Measurements from ENCODE around the gene ASCC3.

DNA sequence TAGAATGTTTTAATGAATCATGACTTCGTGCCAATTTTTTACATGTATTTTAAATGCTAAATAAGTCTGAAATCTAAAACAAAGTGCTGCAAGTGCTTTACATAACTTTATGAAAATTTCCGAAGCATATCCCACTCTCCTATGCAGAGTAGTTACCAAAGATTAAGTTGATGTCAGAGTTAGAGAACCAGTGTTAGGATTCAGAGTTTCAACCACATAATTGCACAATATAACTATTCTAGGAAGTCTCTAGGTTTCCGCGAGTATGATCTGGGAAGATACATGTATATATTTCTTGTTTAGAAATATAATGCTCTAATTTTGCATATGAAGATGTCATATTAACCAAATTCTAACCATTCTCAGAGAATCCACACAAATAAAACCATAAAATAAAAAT is 74.8 kb downstream of the ASCC3 start:
- no peak for TF ChIP-seq POLR2A (IDR thresholded peaks at IDR 0.05)
- no peak for TF ChIP-seq CTCF (IDR thresholded peaks at IDR 0.05)
- TF ChIP-seq EP300 (IDR thresholded peaks at IDR 0.05), result no peak
